ENCODE data around the gene TRMT112. TPM values are rescaled to one million over a fixed set of nuclear protein-coding genes. Genes with fewer than 3 reads are reported as not detected.

Gene TRMT112
- polyA plus RNA-seq, 2 donors = 201 to 211 TPM

GRCh38 chr11:64281957-64282770 lies 35.2 kb downstream of the TRMT112 start:
- Histone ChIP-seq H3K36me3 (ENCODE audit: control insufficient read depth in 2 of 2, insufficient read depth in 2 of 2, low read length in 1 of 2) (peaks cover 0 to 10% of the 10 kb centered on the region in 2 donors), H3K27ac (ENCODE audit: low read depth in 2 of 2, low read length in 1 of 2) (no peak overlapping the region), H3K4me3 (ENCODE audit: low read depth in 1 of 2, low read length in 2 of 2) (no peak overlapping the region), H3K4me1 (ENCODE audit: control insufficient read depth in 2 of 2, insufficient read depth in 2 of 2, low read length in 1 of 2) (peaks cover 6 to 24% of the 10 kb centered on the region in 2 donors), H3K9me3 (ENCODE audit: control insufficient read depth in 2 of 2, insufficient read depth in 1 of 2, low read depth in 1 of 2, low read length in 1 of 2) (no peaks in the 10 kb centered on the region), H3K27me3 (ENCODE audit: control insufficient read depth in 1 of 2, insufficient read depth in 2 of 2, low read length in 2 of 2) (no peaks in the 10 kb centered on the region)
- WGBS, 2 donors = 94 to 95% methylated on average over 22 of the region's 22 CpGs

GRCh38 chr11:64278576-64279190 lies 38.7 kb downstream of the TRMT112 start:
- H3K27me3 ChIP-seq (ENCODE audit: control insufficient read depth in 1 of 2, insufficient read depth in 2 of 2, low read length in 2 of 2) = no peaks in the 10 kb centered on the region
- H3K9me3 ChIP-seq (ENCODE audit: control insufficient read depth in 2 of 2, insufficient read depth in 1 of 2, low read depth in 1 of 2, low read length in 1 of 2) = no peaks in the 10 kb centered on the region
- no peak overlapping the region for H3K4me3 ChIP-seq (ENCODE audit: low read depth in 1 of 2, low read length in 2 of 2)
- peaks cover 0 to 17% of the 10 kb centered on the region in 2 donors for H3K4me1 ChIP-seq (ENCODE audit: control insufficient read depth in 2 of 2, insufficient read depth in 2 of 2, low read length in 1 of 2)
- 85 to 88% methylated on average over 8 of the region's 8 CpGs for WGBS, 2 donors
- no peak overlapping the region for H3K27ac ChIP-seq (ENCODE audit: low read depth in 2 of 2, low read length in 1 of 2)
- H3K36me3 ChIP-seq (ENCODE audit: control insufficient read depth in 2 of 2, insufficient read depth in 2 of 2, low read length in 1 of 2) = peaks cover 0 to 17% of the 10 kb centered on the region in 2 donors

GRCh38 chr11:64276653-64277431 lies 40.5 kb downstream of the TRMT112 start:
- Histone ChIP-seq H3K27me3 (ENCODE audit: control insufficient read depth in 1 of 2, insufficient read depth in 2 of 2, low read length in 2 of 2) (no peaks in the 10 kb centered on the region), H3K4me3 (ENCODE audit: low read depth in 1 of 2, low read length in 2 of 2) (no peak overlapping the region), H3K9me3 (ENCODE audit: control insufficient read depth in 2 of 2, insufficient read depth in 1 of 2, low read depth in 1 of 2, low read length in 1 of 2) (no peaks in the 10 kb centered on the region), H3K27ac (ENCODE audit: low read depth in 2 of 2, low read length in 1 of 2) (peak overlapping the region; percentile 50 to 52), H3K36me3 (ENCODE audit: control insufficient read depth in 2 of 2, insufficient read depth in 2 of 2, low read length in 1 of 2) (peaks cover 0 to 14% of the 10 kb centered on the region in 2 donors), H3K4me1 (ENCODE audit: control insufficient read depth in 2 of 2, insufficient read depth in 2 of 2, low read length in 1 of 2) (peaks cover 0 to 9% of the 10 kb centered on the region in 2 donors)
- WGBS, 2 donors = 58 to 68% methylated on average over 17 of the region's 17 CpGs

GRCh38 chr11:64275841-64276240 lies 41.5 kb downstream of the TRMT112 start:
- Histone ChIP-seq H3K4me3 (ENCODE audit: low read depth in 1 of 2, low read length in 2 of 2) (no peak overlapping the region), H3K27ac (ENCODE audit: low read depth in 2 of 2, low read length in 1 of 2) (peak overlapping the region; percentile 48 to 85), H3K36me3 (ENCODE audit: control insufficient read depth in 2 of 2, insufficient read depth in 2 of 2, low read length in 1 of 2) (peaks cover 0 to 13% of the 10 kb centered on the region in 2 donors), H3K4me1 (ENCODE audit: control insufficient read depth in 2 of 2, insufficient read depth in 2 of 2, low read length in 1 of 2) (peaks cover 0 to 9% of the 10 kb centered on the region in 2 donors), H3K27me3 (ENCODE audit: control insufficient read depth in 1 of 2, insufficient read depth in 2 of 2, low read length in 2 of 2) (no peaks in the 10 kb centered on the region), H3K9me3 (ENCODE audit: control insufficient read depth in 2 of 2, insufficient read depth in 1 of 2, low read depth in 1 of 2, low read length in 1 of 2) (no peaks in the 10 kb centered on the region)
- WGBS, 2 donors = 66 to 80% methylated on average over 2 of the region's 2 CpGs

GRCh38 chr11:64275031-64275800 lies 42.1 kb downstream of the TRMT112 start:
- peaks cover 0 to 13% of the 10 kb centered on the region in 2 donors for H3K36me3 ChIP-seq (ENCODE audit: control insufficient read depth in 2 of 2, insufficient read depth in 2 of 2, low read length in 1 of 2)

GRCh38 chr11:64269540-64270220 lies 47.7 kb downstream of the TRMT112 start:
- peaks cover 4 to 20% of the 10 kb centered on the region in 2 donors for H3K4me1 ChIP-seq (ENCODE audit: control insufficient read depth in 2 of 2, insufficient read depth in 2 of 2, low read length in 1 of 2)
- H3K27me3 ChIP-seq (ENCODE audit: control insufficient read depth in 1 of 2, insufficient read depth in 2 of 2, low read length in 2 of 2) = no peaks in the 10 kb centered on the region
- H3K9me3 ChIP-seq (ENCODE audit: control insufficient read depth in 2 of 2, insufficient read depth in 1 of 2, low read depth in 1 of 2, low read length in 1 of 2) = no peaks in the 10 kb centered on the region
- peaks cover 0 to 20% of the 10 kb centered on the region in 2 donors for H3K36me3 ChIP-seq (ENCODE audit: control insufficient read depth in 2 of 2, insufficient read depth in 2 of 2, low read length in 1 of 2)
- peak overlapping the region; percentile 96 for H3K27ac ChIP-seq (ENCODE audit: low read depth in 2 of 2, low read length in 1 of 2)
- H3K4me3 ChIP-seq (ENCODE audit: low read depth in 1 of 2, low read length in 2 of 2) = peak overlapping the region; percentile 57 to 58
- 0% methylated on average over 52 to 58 of the region's 58 CpGs for WGBS, 2 donors

More at GRCh38 chr11:64275031-64275800, 42.1 kb downstream of the TRMT112 start:
- 90 to 91% methylated on average over 15 of the region's 15 CpGs for WGBS, 2 donors
- peaks cover 0 to 9% of the 10 kb centered on the region in 2 donors for H3K4me1 ChIP-seq (ENCODE audit: control insufficient read depth in 2 of 2, insufficient read depth in 2 of 2, low read length in 1 of 2)
- no peaks in the 10 kb centered on the region for H3K9me3 ChIP-seq (ENCODE audit: control insufficient read depth in 2 of 2, insufficient read depth in 1 of 2, low read depth in 1 of 2, low read length in 1 of 2)
- peak overlapping the region; percentile 48 to 85 for H3K27ac ChIP-seq (ENCODE audit: low read depth in 2 of 2, low read length in 1 of 2)
- H3K4me3 ChIP-seq (ENCODE audit: low read depth in 1 of 2, low read length in 2 of 2) = no peak overlapping the region
- no peaks in the 10 kb centered on the region for H3K27me3 ChIP-seq (ENCODE audit: control insufficient read depth in 1 of 2, insufficient read depth in 2 of 2, low read length in 2 of 2)

- H3K4me1 ChIP-seq (ENCODE audit: control insufficient read depth in 2 of 2, insufficient read depth in 2 of 2, low read length in 1 of 2) = peaks cover 4 to 20% of the 10 kb centered on the region in 2 donors
- WGBS, 2 donors = 1 to 2% methylated on average over 33 to 34 of the region's 34 CpGs
- H3K4me3 ChIP-seq (ENCODE audit: low read depth in 1 of 2, low read length in 2 of 2) = peak overlapping the region; percentile 57 to 58
- H3K27me3 ChIP-seq (ENCODE audit: control insufficient read depth in 1 of 2, insufficient read depth in 2 of 2, low read length in 2 of 2) = no peaks in the 10 kb centered on the region
- peaks cover 5 to 22% of the 10 kb centered on the region in 2 donors for H3K36me3 ChIP-seq (ENCODE audit: control insufficient read depth in 2 of 2, insufficient read depth in 2 of 2, low read length in 1 of 2)
- peak overlapping the region; percentile 96 for H3K27ac ChIP-seq (ENCODE audit: low read depth in 2 of 2, low read length in 1 of 2)
- no peaks in the 10 kb centered on the region for H3K9me3 ChIP-seq (ENCODE audit: control insufficient read depth in 2 of 2, insufficient read depth in 1 of 2, low read depth in 1 of 2, low read length in 1 of 2)
These were observed 48.3 kb downstream of the TRMT112 start for GRCh38 chr11:64268893-64269539.

- Histone ChIP-seq H3K36me3 (ENCODE audit: control insufficient read depth in 2 of 2, insufficient read depth in 2 of 2, low read length in 1 of 2) (peaks cover 5 to 30% of the 10 kb centered on the region in 2 donors), H3K27me3 (ENCODE audit: control insufficient read depth in 1 of 2, insufficient read depth in 2 of 2, low read length in 2 of 2) (no peaks in the 10 kb centered on the region), H3K27ac (ENCODE audit: low read depth in 2 of 2, low read length in 1 of 2) (peak overlapping the region; percentile 96), H3K4me3 (ENCODE audit: low read depth in 1 of 2, low read length in 2 of 2) (peak overlapping the region; percentile 57 to 58), H3K4me1 (ENCODE audit: control insufficient read depth in 2 of 2, insufficient read depth in 2 of 2, low read length in 1 of 2) (peaks cover 4 to 20% of the 10 kb centered on the region in 2 donors), H3K9me3 (ENCODE audit: control insufficient read depth in 2 of 2, insufficient read depth in 1 of 2, low read depth in 1 of 2, low read length in 1 of 2) (no peaks in the 10 kb centered on the region)
- WGBS, 2 donors = 34 to 37% methylated on average over 23 of the region's 23 CpGs
These were observed 49.1 kb downstream of the TRMT112 start for GRCh38 chr11:64268025-64268892.
